T-cell (primary cell): ENCODE results near the gene TMED7. TPM values are rescaled to one million over a fixed set of nuclear protein-coding genes. Genes with fewer than 3 reads are reported as not detected.

Source experiments
- ATAC-seq, 4 experiments: fragments of 200-7000 bp in 3 of 4; fragments of 150-1000 bp in 1 of 4; cut with Tn5 transposase; replicated peaks in 1 of 4; 1 replicate in 3 of 4; 2 replicates in 1 of 4; pipeline ENCODE4 v1.10.0; 2021; ENCODE audit warnings: moderate library complexity in 3 of 4, mild to moderate bottlenecking in 2 of 4, moderate number of reproducible peaks in 1 of 4
- CTCF ChIA-PET, 2 donors: fragments of 300-600 bp; sonication (Branson Sonifier 250); formaldehyde crosslinking; loops; one replicate each; lab custom pipeline; 2022; ENCODE audit warnings: antibody characterized with exemption in 2 of 2; lab: Charles Lee
- POLR2A ChIA-PET, 2 donors: fragments of 300-600 bp; sonication (Branson Sonifier 250); formaldehyde crosslinking; loops; one replicate each; lab custom pipeline; 2022; ENCODE audit warnings: antibody characterized with exemption in 2 of 2; lab: Charles Lee
- DNase-seq, 35 experiments: peaks; one replicate each; pipeline versions ENCODE4 v3.0.0 to v3.0.0-alpha.2; 2013 to 2023
- H3K27ac ChIP-seq: one replicate; pipeline ENCODE4 v1.5.1; 2013; ENCODE audit warnings: low read length
- H3K27me3 ChIP-seq, 2 experiments: replicated peaks in 1 of 2; 1 replicate in 1 of 2; 2 replicates in 1 of 2; pipeline versions ENCODE4 v1.6.1 to v1.7.0; 2013; ENCODE audit warnings: low read length in 1 of 2, mixed read lengths in 1 of 2; ENCODE audit not compliant: control insufficient read depth in 2 of 2, insufficient read depth in 2 of 2; ENCODE audit errors: extremely low read depth in 1 of 2
- H3K36me3 ChIP-seq, 2 donors: 1 replicate in 1 of 2; 2 replicates in 1 of 2; pipeline versions ENCODE4 v1.6.1 to v1.7.0; 2013; ENCODE audit warnings: low read length in 1 of 2; ENCODE audit not compliant: control insufficient read depth in 2 of 2, insufficient read depth in 1 of 2; ENCODE audit errors: extremely low read depth in 1 of 2
- H3K4me1 ChIP-seq, 2 experiments: 1 replicate in 1 of 2; 2 replicates in 1 of 2; pipeline versions ENCODE4 v1.6.1 to v1.7.0; 2013; ENCODE audit warnings: low read length in 2 of 2, mixed read lengths in 1 of 2; ENCODE audit not compliant: insufficient read depth in 2 of 2, control insufficient read depth in 1 of 2; ENCODE audit errors: extremely low read depth in 1 of 2
- H3K4me3 ChIP-seq, 2 donors: 1 replicate in 1 of 2; 2 replicates in 1 of 2; pipeline versions ENCODE4 v1.5.1 to v1.7.0; 2013; ENCODE audit warnings: mild to moderate bottlenecking in 2 of 2, low read length in 1 of 2, moderate library complexity in 1 of 2; ENCODE audit not compliant: control insufficient read depth in 1 of 2; ENCODE audit errors: extremely low read depth in 1 of 2
- H3K9me3 ChIP-seq: 2 replicates; pipeline ENCODE4 v1.7.0; 2013
- H3K27ac Mint-ChIP-seq, 2 donors: one replicate each; pipeline ENCODE4 v1.8.0; 2020 to 2021; ENCODE audit warnings: mild to moderate bottlenecking in 2 of 2, mixed read lengths in 2 of 2
- H3K27me3 Mint-ChIP-seq, 2 donors: one replicate each; pipeline ENCODE4 v1.8.0; 2021 to 2022; ENCODE audit warnings: mixed read lengths in 2 of 2
- H3K36me3 Mint-ChIP-seq: one replicate; pipeline ENCODE4 v1.8.0; 2021; ENCODE audit warnings: mixed read lengths
- H3K4me1 Mint-ChIP-seq, 3 donors: one replicate each; pipeline ENCODE4 v1.8.0; 2020 to 2022; ENCODE audit warnings: mixed read lengths in 3 of 3, mild to moderate bottlenecking in 1 of 3
- H3K4me3 Mint-ChIP-seq, 3 donors: one replicate each; pipeline ENCODE4 v1.8.0; 2020 to 2022; ENCODE audit warnings: mild to moderate bottlenecking in 3 of 3, mixed read lengths in 3 of 3, moderate library complexity in 3 of 3
- H3K9me3 Mint-ChIP-seq, 3 donors: one replicate each; pipeline ENCODE4 v1.8.0; 2020 to 2022; ENCODE audit warnings: mixed read lengths in 3 of 3
- WGBS: methylation state at CpG from one replicate; pipeline ENCODE4 v1.1.5; 2013; ENCODE audit warnings: missing lambda C conversion rate; ENCODE audit not compliant: insufficient coverage; 5-methylcytosine and 5-hydroxymethylcytosine counted together
- total RNA-seq, 35 experiments: library from RNA in 6 of 35; stranded (reverse) in 6 of 35; fragments of 120-200 nt in 1 of 35; gene quantifications; one replicate each; pipeline versions ENCODE4 v1.2.1 to v1.2.4 and lab custom pipeline; 2013 to 2026

TMED7 gene
- total RNA-seq, 5 donors from 2014 or later (not counting 1 experiment from before 2014, with no cell fraction given): 43.2 to 58.0 (median 57.7) TPM

DNA sequence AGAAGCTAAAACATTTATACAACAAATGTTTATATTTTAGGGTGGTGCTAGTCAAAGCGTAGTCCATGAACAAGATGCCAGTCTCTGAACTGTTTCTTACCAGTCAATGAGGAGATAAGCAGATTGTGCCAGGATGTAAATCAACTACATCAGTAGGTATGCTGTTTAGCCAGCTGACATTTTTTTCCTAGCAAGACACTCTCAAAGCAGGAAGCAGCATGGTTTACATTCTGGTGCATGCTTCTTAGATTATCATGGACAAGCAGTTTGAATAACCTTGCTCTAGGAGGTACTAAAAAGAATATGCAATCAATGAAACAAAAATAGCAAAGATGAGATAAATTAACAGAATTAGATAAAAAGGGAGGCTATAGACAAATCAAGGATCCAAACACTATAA, 40.6 kb downstream of the TMED7 start:
- POLR2A ChIA-PET: no interaction called here
- H3K9me3 Mint-ChIP-seq: no peaks in the 10 kb centered on the region
- H3K36me3 ChIP-seq: no peaks in the 10 kb centered on the region

DNA sequence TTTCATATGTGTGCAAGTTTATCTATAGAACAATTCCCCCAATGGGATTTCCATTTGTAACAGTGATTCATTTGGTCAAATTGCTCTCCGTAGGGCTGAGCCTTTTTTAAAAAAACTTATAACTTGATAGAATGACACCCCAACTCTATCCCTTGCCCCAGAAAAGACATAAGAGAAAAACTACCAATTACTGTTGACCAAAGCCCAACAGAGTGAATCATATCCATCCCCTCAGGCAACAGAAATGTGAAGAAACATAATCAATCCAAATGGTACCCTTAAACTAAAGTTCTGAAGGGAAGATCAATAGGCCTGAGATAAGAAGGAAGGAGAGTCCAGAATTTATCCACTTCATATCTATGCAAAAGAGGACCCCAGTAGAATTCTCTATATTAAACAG, 41.3 kb downstream of the TMED7 start:
- no peak overlapping the region for H3K4me3 Mint-ChIP-seq
- ChIA-PET CTCF (no interaction called here), POLR2A (no interaction called here)
- H3K27ac Mint-ChIP-seq: no peak overlapping the region
- no peaks in the 10 kb centered on the region for H3K4me1 ChIP-seq
- no peaks in the 10 kb centered on the region for H3K4me1 Mint-ChIP-seq
- no CpG with 5 or more reads among the region's 1 CpG for WGBS
- H3K36me3 Mint-ChIP-seq: peaks cover 8% of the 10 kb centered on the region
- H3K9me3 ChIP-seq: no peaks in the 10 kb centered on the region
- no peak for DNase-seq
- no peak for ATAC-seq
- no peak overlapping the region for H3K4me3 ChIP-seq
- no peaks in the 10 kb centered on the region for H3K9me3 Mint-ChIP-seq
- H3K36me3 ChIP-seq: no peaks in the 10 kb centered on the region
- H3K27ac ChIP-seq: no peak overlapping the region
- H3K27me3 ChIP-seq: no peaks in the 10 kb centered on the region
- no peaks in the 10 kb centered on the region for H3K27me3 Mint-ChIP-seq

More for the DNA sequence above, 40.6 kb downstream of the TMED7 start:
- no CpG with 5 or more reads among the region's 1 CpG for WGBS
- H3K27me3 Mint-ChIP-seq: no peaks in the 10 kb centered on the region
- H3K9me3 ChIP-seq: no peaks in the 10 kb centered on the region
- H3K4me3 ChIP-seq: no peak overlapping the region
- CTCF ChIA-PET: interaction anchor here in 1 of 2 donors (0.6 kb wide), 1 partner anchor 11 kb away, joined by 4 read pairs; no protein-coding TSS in a partner anchor
- H3K27me3 ChIP-seq: no peaks in the 10 kb centered on the region
- DNase-seq (no peak), ATAC-seq (no peak)
- H3K27ac ChIP-seq: no peak overlapping the region
- no peak overlapping the region for H3K4me3 Mint-ChIP-seq
- H3K27ac Mint-ChIP-seq: no peak overlapping the region
- no peaks in the 10 kb centered on the region for H3K4me1 ChIP-seq
- peaks cover 7% of the 10 kb centered on the region for H3K36me3 Mint-ChIP-seq
- no peaks in the 10 kb centered on the region for H3K4me1 Mint-ChIP-seq

- Mint-ChIP-seq H3K4me1 (no peaks in the 10 kb centered on the region), H3K36me3 (peaks cover 8% of the 10 kb centered on the region), H3K27ac (no peak overlapping the region), H3K9me3 (no peaks in the 10 kb centered on the region), H3K27me3 (no peaks in the 10 kb centered on the region), H3K4me3 (no peak overlapping the region)
- no peak overlapping the region for H3K4me3 ChIP-seq
- DNase-seq (no peak), ATAC-seq (no peak)
- no peaks in the 10 kb centered on the region for H3K4me1 ChIP-seq
- H3K27ac ChIP-seq: no peak overlapping the region
- 60% methylated on average over 1 of the region's 3 CpGs for WGBS
- no peaks in the 10 kb centered on the region for H3K27me3 ChIP-seq
- H3K9me3 ChIP-seq: no peaks in the 10 kb centered on the region
- ChIA-PET POLR2A (no interaction called here), CTCF (interaction anchor here in 1 of 2 donors (1.0 kb wide), 2 partner anchors 274 to 1971 kb away, joined by 3 to 4 read pairs; no protein-coding TSS in a partner anchor)
- no peaks in the 10 kb centered on the region for H3K36me3 ChIP-seq
Observed at GRCh38 chr5:115583474-115583873, 42.4 kb downstream of the TMED7 start.

DNA sequence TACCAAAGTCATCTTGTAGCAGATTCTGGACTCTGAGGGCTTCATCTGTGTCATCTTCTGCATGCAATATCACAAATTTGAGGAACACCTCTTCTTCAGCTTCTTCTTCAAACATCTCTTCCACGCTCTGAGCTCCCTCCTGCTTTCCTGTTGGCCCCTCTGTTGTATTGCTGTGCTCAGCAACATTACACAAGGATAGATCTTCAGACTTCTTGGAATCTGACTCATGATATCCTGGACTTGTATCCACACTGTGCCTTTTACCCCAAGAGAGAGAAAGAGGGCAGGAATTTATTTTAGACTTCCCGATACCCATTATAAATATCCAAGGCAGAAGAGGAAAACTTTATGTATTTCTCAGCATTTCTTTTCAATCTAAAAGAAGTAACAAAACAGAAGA, 44.9 kb downstream of the TMED7 start:
- Mint-ChIP-seq H3K4me1 (no peaks in the 10 kb centered on the region), H3K36me3 (peaks cover 8% of the 10 kb centered on the region), H3K27me3 (no peaks in the 10 kb centered on the region), H3K4me3 (no peak overlapping the region), H3K27ac (no peak overlapping the region), H3K9me3 (no peaks in the 10 kb centered on the region)
- DNase-seq (no peak), ATAC-seq (no peak)
- Histone ChIP-seq H3K27ac (no peak overlapping the region), H3K4me3 (no peak overlapping the region), H3K4me1 (no peaks in the 10 kb centered on the region), H3K27me3 (no peaks in the 10 kb centered on the region), H3K36me3 (no peaks in the 10 kb centered on the region), H3K9me3 (no peaks in the 10 kb centered on the region)
- 100% methylated on average over 1 of the region's 2 CpGs for WGBS
- ChIA-PET POLR2A (no interaction called here), CTCF (interaction anchor here in 1 of 2 donors (0.7 to 1.0 kb wide), 3 partner anchors 9 to 1969 kb away, joined by 3 read pairs; no protein-coding TSS in a partner anchor)

DNA sequence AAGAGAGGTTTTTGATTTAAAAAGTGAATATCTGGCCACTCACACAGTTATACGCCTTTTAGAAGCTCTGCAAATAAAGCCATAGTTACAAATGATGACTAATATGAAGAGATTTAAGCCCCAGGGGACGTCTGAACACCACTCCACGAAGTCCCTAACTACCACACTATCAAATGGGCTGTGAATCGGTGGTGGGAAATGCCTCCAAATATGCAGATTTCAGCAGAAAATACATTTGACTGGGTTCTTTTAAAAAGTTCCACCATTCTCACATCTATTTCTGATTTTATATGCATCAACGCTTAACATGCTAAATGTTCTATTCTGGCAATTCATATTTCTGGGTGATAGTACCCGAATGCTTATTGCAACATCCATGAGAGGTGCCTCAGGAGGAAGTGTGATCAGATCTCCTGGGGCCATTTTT, 46.1 kb downstream of the TMED7 start:
- Mint-ChIP-seq H3K27me3 (no peaks in the 10 kb centered on the region), H3K4me1 (no peaks in the 10 kb centered on the region), H3K36me3 (peaks cover 8% of the 10 kb centered on the region), H3K9me3 (no peaks in the 10 kb centered on the region), H3K4me3 (no peak overlapping the region), H3K27ac (no peak overlapping the region)
- DNase-seq: no peak
- 68% methylated on average over 4 of the region's 6 CpGs for WGBS
- no peak overlapping the region for H3K4me3 ChIP-seq
- H3K27ac ChIP-seq: no peak overlapping the region
- H3K27me3 ChIP-seq: no peaks in the 10 kb centered on the region
- no peak for ATAC-seq
- no peaks in the 10 kb centered on the region for H3K9me3 ChIP-seq
- ChIA-PET CTCF (interaction anchor here (0.6 to 0.7 kb wide), 2 partner anchors 271 to 388 kb away, joined by 3 to 7 read pairs; no protein-coding TSS in a partner anchor), POLR2A (no interaction called here)
- no peaks in the 10 kb centered on the region for H3K4me1 ChIP-seq
- H3K36me3 ChIP-seq: no peaks in the 10 kb centered on the region

DNA sequence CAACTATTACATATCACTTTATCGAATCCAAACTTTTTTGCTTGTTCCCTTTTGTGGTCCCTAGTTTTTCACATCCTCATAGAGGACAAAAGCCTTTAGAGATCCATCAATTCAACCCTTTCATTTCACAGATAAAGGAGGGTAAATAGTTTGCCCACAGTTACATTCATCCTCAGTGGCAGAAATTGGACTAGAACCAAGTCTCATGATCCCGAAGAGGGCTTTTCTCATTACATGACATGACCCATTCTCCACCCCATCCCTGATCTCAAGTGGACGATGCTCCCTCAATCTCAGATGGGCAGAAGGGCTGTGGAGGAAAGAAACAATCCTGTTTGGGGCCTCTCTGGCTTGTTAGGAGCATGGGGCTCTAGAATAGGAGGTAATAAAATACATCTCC, 46.6 kb downstream of the TMED7 start:
- Histone ChIP-seq H3K9me3 (no peaks in the 10 kb centered on the region), H3K27me3 (no peaks in the 10 kb centered on the region), H3K4me1 (no peaks in the 10 kb centered on the region), H3K27ac (no peak overlapping the region), H3K4me3 (no peak overlapping the region), H3K36me3 (no peaks in the 10 kb centered on the region)
- ATAC-seq (no peak), DNase-seq (no peak)
- peaks cover 8% of the 10 kb centered on the region for H3K36me3 Mint-ChIP-seq
- no peaks in the 10 kb centered on the region for H3K9me3 Mint-ChIP-seq
- ChIA-PET CTCF (interaction anchor here (0.6 to 0.9 kb wide), 3 partner anchors 270 to 404 kb away, joined by 3 to 7 read pairs (median 4); no protein-coding TSS in a partner anchor), POLR2A (no interaction called here)
- WGBS: no CpG with 5 or more reads among the region's 3 CpGs
- no peak overlapping the region for H3K4me3 Mint-ChIP-seq
- H3K27ac Mint-ChIP-seq: no peak overlapping the region
- peaks cover 0 to 2% (median 2%) of the 10 kb centered on the region in 3 donors for H3K4me1 Mint-ChIP-seq
- H3K27me3 Mint-ChIP-seq: no peaks in the 10 kb centered on the region
